HCT116 (cell line): Measurements from ENCODE around the gene ERBB4. TPM values are rescaled to one million over a fixed set of nuclear protein-coding genes. Genes with fewer than 3 reads are reported as not detected.

Source experiments
- ATAC-seq: fragments of 200-7000 bp; cut with Tn5 transposase; 2 replicates; pipeline ENCODE4 v1.9.1; 2020; ENCODE audit warnings: mild to moderate bottlenecking, moderate library complexity
- BruUV-seq: library from RNA; stranded (reverse); fragments of 400-500 nt; replicated peaks from 2 replicates; lab custom pipeline; 2021; lab: Mats Ljungman, UMichigan
- CTCF ChIA-PET: fragments of 300-600 bp; sonication (Branson Sonifier 250); formaldehyde crosslinking; loops from one replicate; lab custom pipeline; 2021; ENCODE audit warnings: antibody characterized with exemption; lab: Charles Lee
- POLR2A ChIA-PET: fragments of 300-600, 350-600 bp; sonication (Branson Sonifier 250); formaldehyde crosslinking; loops from one replicate; lab custom pipeline; 2021; ENCODE audit warnings: antibody characterized with exemption; lab: Charles Lee
- RAD21 ChIA-PET, 2 experiments: fragments of 300-600 bp; sonication (Branson Sonifier 250); formaldehyde crosslinking; loops; one replicate each; lab custom pipeline; 2023; ENCODE audit warnings: low total read pairs in 2 of 2; ENCODE audit not compliant: uncharacterized antibody in 2 of 2, unreplicated experiment in 2 of 2, low non-redundant PET in 1 of 2; lab: Charles Lee
- DNase-seq: peaks from one replicate; pipeline ENCODE4 v3.0.0-alpha.2; 2010; ENCODE audit warnings: low read depth, low spot score
- H2AFZ ChIP-seq: fragments of 200-600 bp; shearing (Covaris generic), sonication (generic); 2 replicates; pipeline ENCODE4 v1.6.1; 2017; ENCODE audit warnings: low read depth, mixed run types, mixed read lengths, antibody characterized with exemption, low read length; ENCODE audit not compliant: poor library complexity, severe bottlenecking
- H3K27ac ChIP-seq: 2 replicates; pipeline ENCODE4 v1.5.1; 2012; ENCODE audit warnings: low read depth, low read length
- H3K27me3 ChIP-seq: fragments of 200-600 bp; sonication (generic); 2 replicates; pipeline ENCODE4 v1.6.1; 2016; ENCODE audit warnings: mixed run types, low read length, mixed read lengths; ENCODE audit not compliant: insufficient read depth
- H3K36me3 ChIP-seq, 2 experiments: fragments of 200-500 bp in 1 of 2; fragments of 200-600 bp in 1 of 2; sonication (Bioruptor generic) in 1 of 2; sonication (generic) in 1 of 2; 2 replicates each; pipeline versions ENCODE4 v1.5.1 to v1.6.1; 2014 to 2016; ENCODE audit warnings: low read length in 2 of 2, inconsistent platforms in 1 of 2, mixed read lengths in 1 of 2, mixed run types in 1 of 2; ENCODE audit not compliant: insufficient read depth in 2 of 2, control insufficient read depth in 1 of 2
- H3K4me1 ChIP-seq, 2 experiments: fragments of 200-600 bp in 1 of 2; sonication (generic) in 1 of 2; 2 replicates each; pipeline versions ENCODE4 v1.5.1 to v1.6.1; 2012 to 2017; ENCODE audit warnings: low read length in 2 of 2, inconsistent platforms in 1 of 2, mild to moderate bottlenecking in 1 of 2, mixed read lengths in 1 of 2, mixed run types in 1 of 2, moderate library complexity in 1 of 2; ENCODE audit not compliant: insufficient read depth in 2 of 2, control insufficient read depth in 1 of 2
- H3K4me2 ChIP-seq: fragments of 200-600 bp; sonication (generic); 2 replicates; pipeline ENCODE4 v1.6.1; 2017; ENCODE audit warnings: mixed run types, low read length, mixed read lengths
- H3K4me3 ChIP-seq, 2 experiments: fragments of 200-600 bp in 1 of 2; sonication (generic) in 1 of 2; replicated peaks in 1 of 2; 2 replicates each; pipeline ENCODE4 v1.5.1; 2011 to 2016; ENCODE audit warnings: low read length in 2 of 2, control low read depth in 1 of 2, low read depth in 1 of 2, mild to moderate bottlenecking in 1 of 2, mixed read lengths in 1 of 2, mixed run types in 1 of 2
- H3K79me2 ChIP-seq: fragments of 200-600 bp; sonication (generic); 2 replicates; pipeline ENCODE4 v1.6.1; 2017; ENCODE audit warnings: mild to moderate bottlenecking, mixed run types, low read length, moderate library complexity, mixed read lengths; ENCODE audit not compliant: insufficient read depth
- H3K9ac ChIP-seq: fragments of 200-600 bp; sonication (generic); 2 replicates; pipeline ENCODE4 v1.6.1; 2016; ENCODE audit warnings: low read length, mixed read lengths
- H3K9me2 ChIP-seq: fragments of 200-600 bp; sonication (generic), shearing (Covaris generic); 2 replicates; pipeline ENCODE4 v1.6.1; 2017; ENCODE audit warnings: mixed run types, mild to moderate bottlenecking, moderate library complexity; ENCODE audit not compliant: insufficient read depth
- H3K9me3 ChIP-seq, 2 experiments: fragments of 200-500 bp in 1 of 2; fragments of 200-600 bp in 1 of 2; sonication (Bioruptor generic) in 1 of 2; sonication (generic) in 1 of 2; 2 replicates each; pipeline ENCODE4 v1.6.1; 2014 to 2017; ENCODE audit warnings: low read length in 2 of 2, mixed read lengths in 2 of 2, inconsistent platforms in 1 of 2, low read depth in 1 of 2, mild to moderate bottlenecking in 1 of 2, mixed run types in 1 of 2, moderate library complexity in 1 of 2; ENCODE audit not compliant: control insufficient read depth in 1 of 2, insufficient read depth in 1 of 2
- H4K20me1 ChIP-seq: fragments of 200-600 bp; sonication (generic), shearing (Covaris generic); 2 replicates; pipeline ENCODE4 v1.6.1; 2017; ENCODE audit warnings: mixed run types, mild to moderate bottlenecking, moderate library complexity; ENCODE audit not compliant: insufficient read depth
- ATF3 ChIP-seq: IDR thresholded peaks from 2 replicates; pipeline ENCODE4 v1.6.1; 2012
- CTCF ChIP-seq, 3 experiments: fragments of 200-600 bp in 1 of 3; sonication (generic) in 1 of 3; IDR thresholded peaks in 2 of 3; conservative IDR thresholded peaks in 1 of 3; 2 replicates each; pipeline ENCODE4 v1.5.1; 2012 to 2017; ENCODE audit warnings: low read depth in 2 of 3, low read length in 2 of 3, antibody characterized with exemption in 1 of 3, borderline replicate concordance in 1 of 3, control low read depth in 1 of 3, mild to moderate bottlenecking in 1 of 3, mixed read lengths in 1 of 3, mixed run types in 1 of 3, moderate library complexity in 1 of 3; ENCODE audit not compliant: insufficient read depth in 1 of 3
- EGR1 ChIP-seq: IDR thresholded peaks from 2 replicates; pipeline ENCODE4 v1.6.1; 2012; ENCODE audit warnings: low read depth
- EZH2 ChIP-seq: fragments of 200-600 bp; sonication (generic); IDR thresholded peaks from 2 replicates; pipeline ENCODE4 v1.6.1; 2017; ENCODE audit warnings: antibody characterized with exemption, mixed run types
- EZH2phosphoT487 ChIP-seq: fragments of 200-600 bp; IDR thresholded peaks from 2 replicates; pipeline ENCODE4 v1.6.1; 2018; ENCODE audit warnings: antibody characterized with exemption, borderline replicate concordance
- MAX ChIP-seq: IDR thresholded peaks from 2 replicates; pipeline ENCODE4 v1.6.1; 2012
- POLR2A ChIP-seq: IDR thresholded peaks from 2 replicates; pipeline ENCODE4 v1.7.0; 2011; ENCODE audit warnings: borderline replicate concordance; ENCODE audit not compliant: insufficient read depth, insufficient read length; ENCODE audit errors: extremely low read depth
- POLR2AphosphoS5 ChIP-seq: IDR thresholded peaks from 2 replicates; pipeline ENCODE4 v1.6.1; 2011; ENCODE audit warnings: mild to moderate bottlenecking, low read depth, low read length, moderate library complexity
- SIN3A ChIP-seq: IDR thresholded peaks from 2 replicates; pipeline ENCODE4 v1.6.1; 2012; ENCODE audit warnings: low read depth
- SP1 ChIP-seq: IDR thresholded peaks from 2 replicates; pipeline ENCODE4 v1.6.1; 2012; ENCODE audit warnings: low read depth
- SRF ChIP-seq: IDR thresholded peaks from 2 replicates; pipeline ENCODE4 v1.6.1; 2012; ENCODE audit warnings: low read depth
- TCF7L2 ChIP-seq: IDR thresholded peaks from 2 replicates; pipeline ENCODE4 v1.7.0; 2011; ENCODE audit warnings: borderline replicate concordance, inconsistent platforms; ENCODE audit not compliant: insufficient read depth, insufficient read length; ENCODE audit errors: extremely low read depth
- YY1 ChIP-seq: IDR thresholded peaks from 2 replicates; pipeline ENCODE4 v1.6.1; 2011; ENCODE audit warnings: low read length, low read depth, moderate library complexity, mild to moderate bottlenecking; ENCODE audit not compliant: insufficient replicate concordance; ENCODE audit errors: extremely low read depth
- ZBTB33 ChIP-seq: IDR thresholded peaks from 2 replicates; pipeline ENCODE4 v1.6.1; 2011; ENCODE audit warnings: mild to moderate bottlenecking, low read length, moderate library complexity; ENCODE audit not compliant: insufficient replicate concordance; ENCODE audit errors: extremely low read depth
- ZNF274 ChIP-seq: fragments of 200-500 bp; sonication (Bioruptor generic); IDR thresholded peaks from 2 replicates; pipeline ENCODE4 v1.6.1; 2014; ENCODE audit warnings: mild to moderate bottlenecking, low read depth, low read length, inconsistent platforms
- intact Hi-C: fragments of 100-400 bp; cut with micrococcal nuclease; formaldehyde crosslinking; loops from 2 replicates; pipeline ENCODE4 v1.10.0; 2022
- total RNA-seq: library from RNA; stranded (reverse); gene quantifications from one replicate; pipeline ENCODE4 v1.2.1, GENCODE V29; 2021; ENCODE audit not compliant: unreplicated experiment

ERBB4 gene
- total RNA-seq, 1 experiment from 2014 or later, result 0.10 TPM

- H3K4me1 ChIP-seq, result no peaks in the 10 kb centered on the region
- TF ChIP-seq ZBTB33, result no peak
- no peak for TF ChIP-seq ZNF274
- TF ChIP-seq SIN3A, result no peak
- no peak for TF ChIP-seq POLR2A
- TF ChIP-seq EGR1, result no peak
- TF ChIP-seq POLR2AphosphoS5, result no peak
- no peak for TF ChIP-seq TCF7L2
- no peak for TF ChIP-seq SRF
- TF ChIP-seq MAX, result no peak
- TF ChIP-seq EZH2, result no peak
- no peak for TF ChIP-seq EZH2phosphoT487
- TF ChIP-seq CTCF (IDR thresholded peaks at IDR 0.05 in 2 of 3, conservative IDR thresholded peaks at IDR 0.05 in 1 of 3; ENCODE audit: borderline replicate concordance in 1 of 3, insufficient read depth in 1 of 3, low read depth in 2 of 3, low read length in 2 of 3), result no peak
- no peak for TF ChIP-seq SP1
- no peak for TF ChIP-seq ATF3
- TF ChIP-seq YY1, result no peak
- no peaks in the 10 kb centered on the region for H3K27me3 ChIP-seq
- intact Hi-C loops, result no loop called here
- ChIA-PET CTCF (no interaction called here), POLR2A (no interaction called here), RAD21 (no interaction called here)
- H3K4me3 ChIP-seq, result no peak overlapping the region
- no peaks in the 10 kb centered on the region for H4K20me1 ChIP-seq
- DNase-seq (no peak), ATAC-seq (no peak)
- H3K36me3 ChIP-seq, result no peaks in the 10 kb centered on the region
- no peaks in the 10 kb centered on the region for H3K79me2 ChIP-seq
- H2AFZ ChIP-seq, result no peak overlapping the region
- H3K9ac ChIP-seq, result no peak overlapping the region
- no TSS peak for BruUV-seq
- H3K9me3 ChIP-seq, result no peaks in the 10 kb centered on the region
- H3K4me2 ChIP-seq, result no peak overlapping the region
- no peak overlapping the region for H3K27ac ChIP-seq
- H3K9me2 ChIP-seq, result no peaks in the 10 kb centered on the region
Measured at GRCh38 chr2:211756266-211756665, 782.3 kb downstream of the ERBB4 start.
